IPS-NIHi11 (cell line): ENCODE results near the gene DDIAS.
"Not testable (repeated sequence)": the region's sequence is repeated elsewhere in the genome, so short reads cannot be mapped to it uniquely, and the experiment has no call there.

Experiments
- DNase-seq: peaks from one replicate; pipeline ENCODE4 v3.0.0; 2012; ENCODE audit warnings: mixed read lengths, low spot score

Gene DDIAS, protein sequence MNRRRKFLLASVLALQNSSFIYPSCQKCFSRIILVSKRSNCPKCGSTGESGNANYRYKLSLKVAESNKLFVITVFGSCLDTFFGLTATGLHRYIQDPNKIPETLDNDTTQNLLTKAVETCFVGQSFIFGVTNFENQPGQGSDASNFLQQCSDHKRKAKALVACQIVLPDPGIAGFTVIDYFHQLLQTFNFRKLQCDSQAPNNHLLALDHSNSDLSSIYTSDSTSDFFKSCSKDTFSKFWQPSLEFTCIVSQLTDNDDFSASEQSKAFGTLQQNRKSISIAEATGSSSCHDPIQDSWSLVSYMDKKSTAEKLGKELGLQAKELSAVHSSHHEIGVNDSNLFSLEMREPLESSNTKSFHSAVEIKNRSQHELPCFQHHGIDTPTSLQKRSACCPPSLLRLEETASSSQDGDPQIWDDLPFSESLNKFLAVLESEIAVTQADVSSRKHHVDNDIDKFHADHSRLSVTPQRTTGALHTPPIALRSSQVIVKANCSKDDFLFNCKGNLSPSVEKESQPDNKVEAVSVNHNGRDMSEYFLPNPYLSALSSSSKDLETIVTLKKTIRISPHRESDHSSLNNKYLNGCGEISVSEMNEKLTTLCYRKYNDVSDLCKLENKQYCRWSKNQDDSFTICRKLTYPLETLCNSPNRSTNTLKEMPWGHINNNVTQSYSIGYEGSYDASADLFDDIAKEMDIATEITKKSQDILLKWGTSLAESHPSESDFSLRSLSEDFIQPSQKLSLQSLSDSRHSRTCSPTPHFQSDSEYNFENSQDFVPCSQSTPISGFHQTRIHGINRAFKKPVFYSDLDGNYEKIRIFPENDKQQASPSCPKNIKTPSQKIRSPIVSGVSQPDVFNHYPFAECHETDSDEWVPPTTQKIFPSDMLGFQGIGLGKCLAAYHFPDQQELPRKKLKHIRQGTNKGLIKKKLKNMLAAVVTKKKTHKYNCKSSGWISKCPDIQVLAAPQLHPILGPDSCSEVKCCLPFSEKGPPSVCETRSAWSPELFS

DNA sequence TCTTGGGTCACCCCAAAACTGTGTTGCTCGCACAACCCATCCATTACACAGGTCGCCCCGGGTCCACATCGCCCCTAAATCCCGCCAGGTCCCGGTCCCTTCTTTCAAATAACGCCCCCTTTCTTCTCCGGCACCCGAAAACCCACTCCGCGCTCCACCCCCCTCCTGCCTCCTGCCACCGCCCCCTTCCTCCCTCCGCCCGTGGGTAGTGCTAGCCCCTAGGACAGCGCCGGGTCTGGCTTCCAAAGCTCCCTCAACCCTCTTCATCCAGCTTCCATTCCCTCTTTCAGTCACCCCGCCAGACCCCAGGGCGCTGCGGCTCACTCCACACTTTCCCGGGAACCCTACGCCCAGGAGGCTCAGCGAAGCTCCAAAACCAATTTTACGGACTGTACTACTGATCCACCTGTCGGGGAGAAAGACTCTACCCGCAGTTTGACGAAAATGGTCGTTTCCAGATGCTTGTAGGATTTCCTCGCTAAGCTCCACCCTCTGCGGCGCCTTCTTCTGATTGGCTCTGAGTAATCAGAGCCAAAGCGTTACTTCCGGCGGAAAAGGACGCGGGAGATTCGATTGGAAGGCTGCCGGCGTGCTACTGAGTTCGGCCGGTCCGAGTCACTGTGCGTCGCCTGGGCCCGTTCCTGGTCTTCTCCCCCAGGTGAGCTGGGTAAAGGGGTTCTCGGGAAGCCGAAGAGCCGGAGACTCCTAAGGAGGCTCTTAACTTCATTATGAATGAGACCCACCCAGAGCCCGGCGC lies at the start of gene DDIAS:
Gene DDIAS, plus strand, starts transcription at position 572 of the 757 bp plus-strand sequence. CDS start 13,003 bp downstream, outside the sequence.
- peak; percentile 89 for DNase-seq

DNA sequence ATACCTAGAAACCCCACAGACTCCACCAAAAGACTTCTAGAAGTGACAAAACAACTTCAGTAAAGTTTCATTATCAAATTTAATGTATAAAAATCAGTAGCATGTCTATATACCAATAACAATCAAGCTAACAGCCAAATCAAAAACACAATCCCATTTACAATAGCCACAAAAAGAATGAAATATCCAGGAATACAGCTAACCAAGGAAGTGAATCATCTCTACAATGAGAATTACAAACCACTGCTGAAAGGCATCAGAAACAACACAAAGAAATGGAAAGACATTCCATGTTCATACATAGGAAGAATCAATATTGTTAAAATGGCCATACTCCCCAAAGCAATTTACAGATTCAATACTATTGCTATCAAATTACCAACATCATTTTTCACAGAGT lies 47.3 kb upstream of the DDIAS start:
- DNase-seq: no peak

DNA sequence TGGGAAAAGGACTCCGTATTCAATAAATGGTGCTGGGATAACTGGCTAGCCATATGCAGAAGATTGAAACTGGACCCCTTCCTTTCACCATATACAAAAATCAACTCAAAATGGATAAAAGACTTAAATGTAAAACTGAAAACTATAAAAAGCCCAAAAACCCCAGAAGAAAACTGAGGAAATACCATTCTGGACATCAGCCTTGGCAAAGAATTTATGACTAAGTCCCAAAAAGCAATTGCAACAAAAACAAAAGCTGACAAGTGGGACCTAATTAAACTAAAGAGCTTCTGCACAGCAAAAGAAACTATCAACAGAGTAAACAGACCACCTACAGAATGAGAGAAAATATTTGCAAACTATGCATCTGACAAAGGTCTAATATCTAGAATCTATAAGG lies 46.6 kb upstream of the DDIAS start:
- DNase-seq: not testable (repeated sequence)

DNA sequence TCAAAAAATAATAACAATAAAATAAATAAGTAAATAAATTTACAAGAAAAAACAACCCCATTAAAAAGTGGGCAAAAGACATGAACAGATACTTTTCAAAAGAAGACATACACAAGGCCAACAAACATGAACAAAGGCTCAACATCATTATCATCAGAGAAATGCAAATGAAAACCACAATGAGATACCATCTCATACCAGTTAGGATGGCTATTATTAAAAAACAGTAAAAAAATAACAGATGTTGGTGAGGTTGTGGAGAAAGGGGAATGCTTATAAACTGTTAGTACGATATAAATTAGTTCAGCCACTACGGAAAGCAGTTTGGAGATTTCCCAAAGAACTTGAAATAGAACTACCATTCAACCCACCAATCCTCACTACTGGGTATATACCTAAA lies 45.9 kb upstream of the DDIAS start:
- no peak for DNase-seq

DNA sequence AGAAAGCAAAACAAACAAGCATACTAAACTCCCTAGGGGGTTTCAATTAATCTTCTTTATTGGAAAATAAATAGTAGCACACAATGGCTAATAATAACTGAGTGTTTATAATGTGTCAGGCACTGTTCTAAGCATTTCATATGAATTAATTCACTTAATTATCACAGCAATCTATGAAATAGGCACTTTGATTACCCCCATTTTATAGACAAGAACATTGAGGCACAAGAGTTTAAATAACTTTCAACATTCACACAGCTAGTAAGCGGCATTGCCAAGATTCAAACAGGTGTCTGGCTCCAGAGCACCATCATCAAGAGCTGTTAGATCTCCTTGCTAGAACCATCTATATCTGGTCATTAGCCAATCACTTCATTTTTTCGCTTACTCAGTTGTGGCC lies 44.4 kb upstream of the DDIAS start:
- no peak for DNase-seq

DNA sequence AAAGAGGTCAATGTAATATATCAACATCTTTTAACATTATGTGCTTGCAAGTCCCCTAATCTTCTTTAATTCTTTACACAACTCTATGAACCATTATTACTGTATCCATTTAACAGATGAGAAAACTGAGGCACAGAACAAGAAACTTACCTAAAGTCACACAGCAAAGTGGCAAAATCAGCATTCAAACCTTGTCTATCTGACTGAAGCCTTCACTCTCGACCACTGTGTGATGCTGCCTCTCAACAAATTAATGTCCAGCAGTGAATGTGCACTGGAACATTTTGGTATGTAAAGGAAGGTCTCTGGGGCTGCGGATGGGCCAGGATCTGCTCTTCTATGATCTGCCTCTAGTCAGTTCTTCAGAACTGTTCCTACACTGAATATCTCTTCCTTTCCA lies 43.4 kb upstream of the DDIAS start:
- DNase-seq: no peak

DNA sequence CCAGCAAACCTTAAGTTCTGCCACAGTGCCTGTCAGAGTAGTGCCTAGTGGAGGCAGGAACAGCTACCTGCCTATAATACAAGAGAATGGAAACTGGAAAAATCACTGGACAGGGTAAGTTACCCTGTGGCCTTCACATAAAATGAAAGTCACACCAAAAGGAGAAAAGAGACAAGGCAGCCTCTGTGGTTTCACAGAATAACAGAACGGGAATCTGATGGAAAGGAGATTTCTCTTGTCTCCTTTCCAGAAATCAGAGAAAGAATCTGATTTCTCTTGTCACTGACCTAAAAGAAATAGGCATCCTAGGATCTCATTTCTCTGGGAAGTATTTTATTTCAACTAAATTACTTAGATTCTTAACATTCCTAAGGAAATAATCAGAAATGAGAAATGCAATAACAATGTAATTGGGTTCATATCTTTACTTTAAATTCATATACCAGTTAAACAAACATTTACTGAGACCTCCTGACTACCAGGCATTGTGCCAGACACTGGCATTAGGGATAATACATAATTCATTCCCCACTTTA lies 42.9 kb upstream of the DDIAS start:
- no peak for DNase-seq

DNA sequence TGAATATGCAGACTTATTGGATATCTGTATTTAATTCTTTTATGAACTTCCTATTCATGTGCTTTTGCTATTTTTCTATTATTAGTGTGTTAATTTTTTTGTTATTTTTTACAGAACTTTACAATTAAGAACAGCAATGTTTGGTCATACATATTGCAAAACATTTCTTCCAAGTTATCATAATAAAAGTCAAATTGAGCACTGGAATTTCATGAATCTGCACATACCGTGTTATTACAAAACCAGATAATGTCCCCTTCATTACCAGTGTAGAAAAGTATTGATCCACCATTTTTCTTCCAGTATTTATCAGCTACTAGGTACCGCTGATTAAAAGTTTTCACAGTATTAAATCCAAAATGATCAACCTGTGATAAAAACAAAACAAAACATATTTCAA lies 41.8 kb upstream of the DDIAS start:
- DNase-seq: no peak

DNA sequence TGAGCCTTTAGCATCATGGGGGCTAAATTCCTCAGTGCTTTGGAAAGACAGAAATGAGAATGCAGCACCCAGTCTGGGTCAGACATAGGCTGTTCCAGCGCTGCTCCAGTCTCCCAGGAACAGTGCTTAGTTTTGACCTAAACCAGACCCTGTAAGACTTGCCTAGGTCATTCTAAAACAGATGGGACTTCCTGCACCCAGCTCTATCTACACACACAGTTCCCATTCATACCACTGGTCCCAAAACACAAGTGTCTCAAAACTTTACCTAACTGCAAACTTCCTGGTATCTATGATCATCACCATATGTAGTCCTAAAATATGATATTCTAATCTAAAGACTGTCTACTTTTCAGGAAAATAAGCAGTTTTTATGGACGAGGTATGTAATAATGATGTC lies 39.2 kb upstream of the DDIAS start:
- no peak for DNase-seq

DNA sequence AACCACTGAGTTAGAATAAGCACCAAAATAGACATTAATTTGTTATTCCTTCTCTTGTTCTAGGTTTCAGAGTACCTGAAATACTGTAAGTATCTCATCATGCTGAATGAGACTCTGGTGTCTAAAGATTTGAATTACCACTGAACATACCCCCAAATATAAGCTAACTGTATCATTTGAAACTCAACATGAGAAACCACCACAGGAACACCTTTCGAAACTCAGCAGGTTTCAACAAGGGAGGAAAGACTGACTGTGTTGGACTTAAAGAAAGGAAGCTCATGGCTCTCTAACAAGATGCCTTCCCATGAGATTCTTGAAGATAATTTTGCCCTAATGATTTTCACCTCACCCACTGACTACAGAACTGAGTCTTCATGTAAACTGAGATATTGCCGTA lies 38.3 kb upstream of the DDIAS start:
- no peak for DNase-seq

DNA sequence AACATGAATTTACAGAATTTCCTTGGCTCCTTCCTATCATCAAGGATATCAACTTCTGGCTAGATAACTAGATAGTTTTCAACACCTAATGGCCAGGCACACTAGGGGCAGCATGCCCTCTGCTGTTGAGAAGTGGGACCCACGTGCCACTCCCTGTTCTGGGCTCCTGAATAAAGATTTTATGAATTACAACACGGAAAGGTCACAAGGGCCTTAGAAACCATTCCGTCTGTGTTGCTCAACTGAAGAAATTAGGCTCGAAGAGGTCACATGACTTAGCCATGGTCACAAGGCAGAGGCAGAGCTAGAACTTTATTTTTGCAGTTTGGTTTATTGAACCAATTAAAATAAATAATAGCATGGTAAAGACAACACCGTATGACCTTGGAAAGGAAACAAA lies 37.3 kb upstream of the DDIAS start:
- peak; percentile 48 for DNase-seq

DNA sequence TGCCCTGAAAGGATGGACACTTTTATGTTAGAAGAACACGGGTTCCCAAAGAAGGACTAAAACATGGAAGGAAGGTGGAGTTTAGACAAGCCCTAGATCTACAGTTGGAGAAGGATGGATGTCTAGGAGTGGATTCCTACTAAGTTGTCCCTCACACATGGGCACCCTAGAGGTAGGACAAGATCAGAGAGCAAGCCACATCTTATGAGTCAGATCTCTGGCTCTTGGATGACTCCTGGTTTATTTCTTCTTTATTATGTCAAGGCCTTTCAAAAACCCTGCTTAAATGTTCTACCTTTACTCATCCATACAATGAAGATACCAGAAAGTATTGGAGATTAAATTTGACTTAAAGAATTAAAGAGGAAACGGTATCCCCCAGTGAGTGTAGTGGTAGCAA lies 35.7 kb upstream of the DDIAS start:
- no peak for DNase-seq

DNA sequence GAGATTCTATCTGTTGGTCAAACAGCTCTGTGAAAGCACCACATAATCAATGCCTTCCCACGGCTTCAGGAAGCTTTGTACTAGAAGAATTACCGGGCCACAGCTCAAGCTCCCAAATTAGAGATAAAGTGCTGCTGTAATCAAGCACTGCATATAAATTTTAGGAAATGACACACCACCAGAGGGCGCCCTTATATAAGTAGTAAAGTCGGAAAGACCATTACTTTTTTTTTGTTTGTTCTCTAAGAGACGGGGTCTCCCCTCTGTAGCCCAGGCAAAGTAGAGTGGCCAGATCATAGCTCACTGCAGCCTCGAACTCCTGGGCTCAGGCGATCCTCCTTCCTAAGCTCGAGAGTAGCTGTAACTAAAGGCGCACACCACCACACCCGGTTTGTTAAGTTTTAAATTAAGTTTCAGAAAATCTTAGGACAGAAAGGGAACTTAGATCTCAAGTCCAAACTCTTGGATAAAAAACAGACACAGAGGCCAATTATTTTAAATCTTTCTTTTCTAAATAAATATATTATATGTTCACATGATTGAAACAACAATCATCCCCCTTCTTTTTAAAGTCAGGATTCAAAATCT lies 33.9 kb upstream of the DDIAS start:
- DNase-seq: peak; percentile 80

DNA sequence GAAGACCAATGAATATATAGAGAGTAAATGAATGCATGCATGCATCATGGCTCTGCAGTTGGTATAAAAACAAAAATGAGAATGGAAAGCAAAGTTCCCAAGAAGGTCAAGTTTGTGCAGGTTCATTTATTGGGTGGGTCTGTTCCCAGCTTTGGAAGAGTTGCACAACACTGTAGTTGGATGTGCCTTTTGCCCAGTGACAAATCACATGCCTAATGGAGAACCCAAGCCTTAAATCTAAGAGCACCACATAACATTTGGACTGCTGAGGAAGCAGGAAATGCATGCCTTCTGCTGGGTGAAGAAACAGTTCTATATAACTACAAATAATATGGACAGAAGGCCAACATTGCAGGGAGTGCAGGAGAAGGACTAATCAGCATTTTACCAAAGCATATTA lies 31.9 kb upstream of the DDIAS start:
- no peak for DNase-seq

DNA sequence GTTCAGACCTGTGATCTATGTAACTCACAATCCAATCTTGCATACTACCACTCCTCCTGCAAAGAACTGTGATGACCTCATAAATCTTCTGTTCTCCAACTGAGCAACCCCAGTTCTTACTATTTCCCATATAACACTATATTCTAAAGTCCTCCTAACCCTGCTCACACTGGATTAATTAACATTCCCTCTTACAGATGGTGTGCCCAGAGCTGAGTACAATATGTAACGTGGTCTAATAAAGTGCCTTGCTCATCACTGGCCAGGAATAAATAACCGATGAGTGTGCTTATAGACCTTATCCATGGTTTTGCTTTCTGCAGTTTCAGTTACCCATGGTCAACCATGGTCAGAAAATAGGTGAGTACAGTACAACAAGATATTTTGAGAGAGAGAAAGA lies 29.9 kb upstream of the DDIAS start:
- DNase-seq: no peak

DNA sequence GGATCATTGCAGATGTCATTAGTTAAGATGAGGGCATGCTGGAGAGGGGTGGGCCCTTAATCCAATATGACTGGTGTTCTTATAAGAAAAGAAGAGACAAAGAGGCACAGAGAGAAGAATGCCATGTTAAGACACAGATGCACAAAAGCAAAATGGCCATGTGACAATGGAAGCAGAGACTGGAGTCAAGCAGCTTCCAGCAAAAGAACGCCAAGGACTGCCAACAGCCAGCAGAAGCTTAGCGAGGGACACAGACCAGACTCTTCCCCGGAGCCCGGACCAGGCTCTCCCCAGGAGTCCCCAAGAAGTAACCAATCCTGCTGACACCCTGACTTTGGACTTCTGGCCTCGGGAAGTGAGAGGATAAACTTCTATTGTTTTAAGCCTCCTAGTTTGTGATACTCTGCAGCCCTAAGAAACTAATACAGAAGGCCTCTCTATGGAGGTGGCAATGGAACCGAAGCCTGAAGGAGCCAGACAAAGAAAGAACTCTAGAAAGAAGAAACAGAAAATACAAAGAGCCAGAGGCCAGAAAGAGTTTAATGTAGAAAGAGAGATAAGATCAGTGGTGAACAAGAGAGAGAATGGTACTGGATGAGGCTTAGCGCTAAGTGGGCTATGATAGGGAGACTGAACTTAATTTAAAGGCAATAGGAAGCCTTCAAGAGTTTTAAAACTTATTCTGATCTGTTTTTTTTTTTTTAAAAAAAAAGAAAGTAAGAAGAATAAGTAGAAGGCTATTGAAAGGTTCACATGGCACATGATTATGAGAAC lies 29.0 kb upstream of the DDIAS start:
- DNase-seq: no peak

DNA sequence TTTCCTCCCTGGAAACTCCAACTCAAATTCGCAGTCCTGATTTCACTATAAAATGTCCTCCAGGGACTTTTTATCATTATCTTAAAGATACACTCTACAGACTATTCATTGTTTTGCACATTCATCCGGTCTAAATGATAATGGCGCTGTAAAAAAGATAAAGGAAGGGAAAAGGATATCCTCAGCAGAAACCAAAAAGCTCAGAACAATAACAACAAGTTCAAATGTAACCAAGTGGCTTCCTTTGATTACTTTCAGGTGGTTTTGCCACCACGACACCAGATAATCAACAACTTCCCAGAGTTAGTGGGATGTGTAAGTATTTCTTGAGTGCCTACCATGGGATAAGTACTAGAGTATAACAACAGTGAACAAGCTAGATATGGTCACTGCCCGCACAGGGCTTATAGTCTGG lies 27.6 kb upstream of the DDIAS start:
- no peak for DNase-seq

DNA sequence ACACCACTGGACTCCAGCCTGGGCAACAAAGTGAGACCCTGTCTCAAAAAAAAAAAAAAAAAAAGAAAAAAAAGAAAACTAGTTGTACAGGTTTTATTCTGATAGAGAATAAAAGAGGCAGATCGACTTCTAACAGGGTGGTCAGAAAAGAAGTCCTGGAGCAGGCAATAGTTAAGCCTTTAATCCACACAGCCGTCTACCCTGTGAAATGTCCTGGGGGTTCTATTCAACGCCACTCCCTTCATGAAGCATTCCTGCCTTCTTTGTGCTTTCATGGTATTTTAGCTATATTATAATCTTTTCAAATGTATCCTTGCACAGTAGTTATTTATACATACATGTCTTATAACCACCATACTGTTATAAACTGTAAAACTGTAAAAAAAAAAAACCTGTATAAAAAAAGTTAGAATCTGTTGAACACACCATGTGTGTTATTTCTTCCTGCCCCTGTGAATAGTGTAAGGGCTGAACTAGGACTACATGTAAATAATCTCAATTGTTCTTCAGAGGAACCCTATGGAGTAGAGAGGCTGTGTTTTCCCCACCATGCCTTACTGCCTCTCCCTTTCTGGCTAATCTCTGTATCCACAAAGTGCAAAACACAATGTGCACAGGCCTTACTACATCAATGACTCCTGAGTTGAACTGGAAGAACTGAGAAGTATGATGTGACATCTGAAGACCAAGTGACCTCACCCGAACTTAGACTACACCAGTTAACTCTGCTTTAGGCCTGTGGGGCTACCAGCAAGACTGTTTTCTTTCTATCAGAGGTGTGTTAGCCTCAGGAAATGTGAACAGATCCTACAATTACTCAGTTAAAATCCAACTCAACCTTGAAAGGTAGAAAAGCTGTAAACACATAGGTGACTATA lies 26.7 kb upstream of the DDIAS start:
- DNase-seq: no peak

DNA sequence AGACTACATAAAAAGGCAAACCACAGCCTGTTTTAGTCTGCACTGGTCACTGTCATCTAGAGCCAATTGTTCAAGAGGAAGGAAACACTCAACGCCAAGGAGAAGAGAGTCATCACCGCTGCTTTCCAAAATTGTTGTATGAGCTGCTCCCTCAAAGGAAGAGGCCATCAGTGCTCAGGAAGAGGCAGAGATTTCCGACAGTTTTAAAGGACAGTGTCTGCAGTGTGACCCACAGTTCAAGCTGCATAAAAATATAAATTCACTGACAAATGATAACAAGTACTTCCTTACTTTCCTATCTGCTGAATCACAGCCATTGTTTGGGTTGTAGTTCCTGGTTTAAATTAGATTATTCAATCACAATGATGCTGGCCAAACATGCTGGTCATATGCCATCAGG lies 17.7 kb upstream of the DDIAS start:
- no peak for DNase-seq
